ENCODE results near the gene MKNK1. TPM values are rescaled to one million over a fixed set of nuclear protein-coding genes. Genes with fewer than 3 reads are reported as not detected.

The MKNK1 gene
- total and polyA plus RNA-seq, 2 of the 8 experiments (the other 6 are each of a cell fraction or from before 2014, with no cell fraction given), result 13.9 to 21.5 TPM

- TF ChIP-seq EP300 (IDR thresholded peaks at IDR 0.05; ENCODE audit: borderline replicate concordance in 1 of 2, low read depth in 2 of 2, low read length in 2 of 2) (no peak), TAF7 (optimal IDR thresholded peaks at IDR 0.05; ENCODE audit: borderline replicate concordance, low read depth, low read length) (no peak), EZH2 (IDR thresholded peaks at IDR 0.05; ENCODE audit: low read depth, low read length, severe bottlenecking) (no peak), SRF (IDR thresholded peaks at IDR 0.05; ENCODE audit: low read depth, low read length) (no peak), SIRT6 (IDR thresholded peaks at IDR 0.05; ENCODE audit: low read length) (no peak), BCL11A (IDR thresholded peaks at IDR 0.05; ENCODE audit: low read depth in 2 of 2, low read length in 2 of 2) (no peak), RAD21 (IDR thresholded peaks at IDR 0.05 in 1 of 2, conservative IDR thresholded peaks at IDR 0.05 in 1 of 2; ENCODE audit: low read depth in 2 of 2, low read length in 2 of 2) (peak; percentile 65 to 69), TEAD4 (IDR thresholded peaks at IDR 0.05; ENCODE audit: low read depth, low read length) (no peak), SUZ12 (IDR thresholded peaks at IDR 0.05; ENCODE audit: low read length) (no peak), CREB1 (IDR thresholded peaks at IDR 0.05) (peak; percentile 49; the same call in 1 of the 2 replicates), POLR2A (IDR thresholded peaks at IDR 0.05; ENCODE audit: control extremely low read depth in 1 of 2, low read depth in 2 of 2, low read length in 2 of 2) (peak in 1 of 2 experiments; percentile 47; a peak in 1 of 3 replicates), SIX5 (IDR thresholded peaks at IDR 0.05; ENCODE audit: low read depth, low read length) (no peak), SP2 (IDR thresholded peaks at IDR 0.05; ENCODE audit: low read length) (no peak), TAF1 (IDR thresholded peaks at IDR 0.05; ENCODE audit: low read depth, low read length) (peak; percentile 46; the same call in 1 of the 2 replicates), GTF2F1 (IDR thresholded peaks at IDR 0.05; ENCODE audit: borderline replicate concordance, low read depth, low read length) (no peak), ASH2L (IDR thresholded peaks at IDR 0.05; ENCODE audit: low read length) (peak; percentile 46), KDM5A (IDR thresholded peaks at IDR 0.05; ENCODE audit: low read length) (no peak), NRF1 (IDR thresholded peaks at IDR 0.05; ENCODE audit: low read depth, low read length) (peak; percentile 97), CTBP2 (IDR thresholded peaks at IDR 0.05; ENCODE audit: borderline replicate concordance, insufficient read depth, insufficient read length, low read length) (no peak), PHF8 (conservative IDR thresholded peaks at IDR 0.05; ENCODE audit: low read depth, low read length) (0 out of 2 replicates have a peak, but pooled peaks have one; percentile 28), E2F6 (IDR thresholded peaks at IDR 0.05) (peak; percentile 20; the same call in 1 of the 2 replicates), JUN (IDR thresholded peaks at IDR 0.05; ENCODE audit: low read depth, low read length) (no peak), FOSL1 (IDR thresholded peaks at IDR 0.05; ENCODE audit: insufficient read depth, low read depth, low read length) (no peak), KDM1A (IDR thresholded peaks at IDR 0.05; ENCODE audit: borderline replicate concordance, low read length) (no peak), BACH1 (IDR thresholded peaks at IDR 0.05; ENCODE audit: low read length) (peak; percentile 65; the same call in 1 of the 2 replicates)
These were observed at the start of gene MKNK1 (continued) for GRCh38 chr1:46603858-46604549.

Measured in H1 (cell line).